ENCODE data around the gene TMEM198. TPM values are rescaled to one million over a fixed set of nuclear protein-coding genes. Genes with fewer than 3 reads are reported as not detected.

The TMEM198 gene
- total RNA-seq, 1 donor, result 2.6 TPM

GRCh38 chr2:219553168-219553417 is 9.3 kb downstream of the TMEM198 start:
- no peak for DNase-seq (ENCODE audit: low read depth)
- no peak for TF ChIP-seq CTCF (IDR thresholded peaks at IDR 0.05; ENCODE audit: insufficient read depth, low read depth, low read length)
- peak overlapping the region; percentile 68 for H3K4me3 ChIP-seq (ENCODE audit: low read depth, low read length)

GRCh38 chr2:219553463-219553963 is 9.7 kb downstream of the TMEM198 start:
- DNase-seq (ENCODE audit: low read depth), result no peak
- no peak for TF ChIP-seq CTCF (IDR thresholded peaks at IDR 0.05; ENCODE audit: insufficient read depth, low read depth, low read length)
- H3K4me3 ChIP-seq (ENCODE audit: low read depth, low read length), result no peak overlapping the region

- no peak overlapping the region for H3K4me3 ChIP-seq (ENCODE audit: low read depth, low read length)
- no peak for DNase-seq (ENCODE audit: low read depth)
- no peak for TF ChIP-seq CTCF (IDR thresholded peaks at IDR 0.05; ENCODE audit: insufficient read depth, low read depth, low read length)
These were observed 10.5 kb downstream of the TMEM198 start for GRCh38 chr2:219554350-219554749.

- no peak for TF ChIP-seq CTCF (IDR thresholded peaks at IDR 0.05; ENCODE audit: insufficient read depth, low read depth, low read length)
- DNase-seq (ENCODE audit: low read depth), result no peak
- H3K4me3 ChIP-seq (ENCODE audit: low read depth, low read length), result no peak overlapping the region
These were observed 12.1 kb downstream of the TMEM198 start for GRCh38 chr2:219555956-219556355.

- no peak for TF ChIP-seq CTCF (IDR thresholded peaks at IDR 0.05; ENCODE audit: insufficient read depth, low read depth, low read length)
- no peak overlapping the region for H3K4me3 ChIP-seq (ENCODE audit: low read depth, low read length)
- no peak for DNase-seq (ENCODE audit: low read depth)
These were observed 12.6 kb downstream of the TMEM198 start for GRCh38 chr2:219556413-219556812.

- no peak for DNase-seq (ENCODE audit: low read depth)
- no peak for TF ChIP-seq CTCF (IDR thresholded peaks at IDR 0.05; ENCODE audit: insufficient read depth, low read depth, low read length)
- H3K4me3 ChIP-seq (ENCODE audit: low read depth, low read length), result no peak overlapping the region
These were observed 13.5 kb downstream of the TMEM198 start for GRCh38 chr2:219557320-219557719.
